Ectodermal cell (in vitro differentiated cells): ENCODE results near the gene CIZ1.

Experiments
- H3K27ac ChIP-seq: 2 replicates; pipeline ENCODE4 v1.7.0; 2013; ENCODE audit warnings: mild to moderate bottlenecking, low read depth, low read length; ENCODE audit not compliant: insufficient read depth, poor library complexity, severe bottlenecking
- H3K27me3 ChIP-seq: 2 replicates; pipeline ENCODE4 v1.7.0; 2013; ENCODE audit warnings: mild to moderate bottlenecking, low read length; ENCODE audit not compliant: insufficient read depth, control insufficient read depth, poor library complexity, severe bottlenecking
- H3K36me3 ChIP-seq: one replicate; pipeline ENCODE4 v1.7.0; 2013; ENCODE audit warnings: low read length; ENCODE audit not compliant: control insufficient read depth, insufficient read depth
- H3K4me1 ChIP-seq: one replicate; pipeline ENCODE4 v1.7.0; 2013; ENCODE audit warnings: low read length; ENCODE audit not compliant: control insufficient read depth, insufficient read depth
- H3K4me3 ChIP-seq: 2 replicates; pipeline ENCODE4 v1.7.0; 2013; ENCODE audit warnings: low read depth, low read length, control low read depth; ENCODE audit not compliant: insufficient read depth
- H3K9me3 ChIP-seq: 2 replicates; pipeline ENCODE4 v1.7.0; 2013; ENCODE audit warnings: mild to moderate bottlenecking, low read length, moderate library complexity; ENCODE audit not compliant: control insufficient read depth
- WGBS, 2 experiments: methylation state at CpG; one replicate each; pipeline ENCODE4 v1.1.7; 2013; ENCODE audit warnings: missing lambda C conversion rate in 2 of 2; 5-methylcytosine and 5-hydroxymethylcytosine counted together

CIZ1 gene

DNA sequence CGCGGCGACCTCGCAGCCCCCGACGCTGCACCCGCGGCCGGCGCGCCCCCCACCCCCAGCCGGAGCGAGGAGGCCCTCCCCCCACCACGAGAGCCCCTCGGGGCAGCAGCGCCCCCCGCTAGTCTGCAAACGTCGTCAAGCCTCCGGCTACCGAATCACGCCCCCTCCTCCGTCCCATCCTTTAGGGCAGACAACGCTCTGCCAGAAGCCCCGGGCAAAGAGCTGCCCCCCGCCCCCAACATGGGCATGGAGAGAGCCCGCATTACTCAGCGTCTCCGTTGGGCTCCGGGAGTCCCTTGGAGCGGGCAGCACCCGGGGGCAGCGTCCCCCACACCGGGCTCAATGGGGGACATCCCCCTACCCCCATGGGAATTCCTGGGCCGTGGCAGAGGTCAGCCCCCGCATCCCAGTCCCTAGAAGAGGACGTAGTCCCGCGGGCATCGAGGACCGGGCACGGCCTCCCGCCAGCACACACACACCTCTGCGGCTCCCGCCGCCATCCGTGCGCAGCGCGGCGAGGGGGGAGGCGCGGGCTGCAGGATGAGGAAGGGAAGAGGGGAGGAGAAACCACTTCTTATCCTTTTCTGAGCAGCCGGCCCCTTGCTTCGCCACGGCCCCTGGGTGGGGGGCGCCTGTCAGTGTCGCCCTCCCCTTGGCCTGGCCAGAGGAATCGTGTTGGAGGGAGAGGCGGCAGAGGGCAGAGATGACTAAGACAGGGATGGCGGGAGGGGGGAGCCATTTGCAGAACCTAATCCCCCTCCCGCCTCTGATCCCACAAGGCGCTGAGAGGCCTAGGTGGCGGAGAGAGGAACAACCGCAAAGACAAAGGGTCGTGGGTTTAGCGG, 12.6 kb upstream of the CIZ1 start:
- Histone ChIP-seq H3K36me3 (no peaks in the 10 kb centered on the region), H3K27me3 (no peaks in the 10 kb centered on the region), H3K4me1 (peaks cover 5% of the 10 kb centered on the region), H3K27ac (no peak overlapping the region), H3K9me3 (no peaks in the 10 kb centered on the region), H3K4me3 (peak overlapping the region; percentile 56)
- WGBS, 2 experiments = 0% methylated on average over 64 to 67 of the region's 67 CpGs

DNA sequence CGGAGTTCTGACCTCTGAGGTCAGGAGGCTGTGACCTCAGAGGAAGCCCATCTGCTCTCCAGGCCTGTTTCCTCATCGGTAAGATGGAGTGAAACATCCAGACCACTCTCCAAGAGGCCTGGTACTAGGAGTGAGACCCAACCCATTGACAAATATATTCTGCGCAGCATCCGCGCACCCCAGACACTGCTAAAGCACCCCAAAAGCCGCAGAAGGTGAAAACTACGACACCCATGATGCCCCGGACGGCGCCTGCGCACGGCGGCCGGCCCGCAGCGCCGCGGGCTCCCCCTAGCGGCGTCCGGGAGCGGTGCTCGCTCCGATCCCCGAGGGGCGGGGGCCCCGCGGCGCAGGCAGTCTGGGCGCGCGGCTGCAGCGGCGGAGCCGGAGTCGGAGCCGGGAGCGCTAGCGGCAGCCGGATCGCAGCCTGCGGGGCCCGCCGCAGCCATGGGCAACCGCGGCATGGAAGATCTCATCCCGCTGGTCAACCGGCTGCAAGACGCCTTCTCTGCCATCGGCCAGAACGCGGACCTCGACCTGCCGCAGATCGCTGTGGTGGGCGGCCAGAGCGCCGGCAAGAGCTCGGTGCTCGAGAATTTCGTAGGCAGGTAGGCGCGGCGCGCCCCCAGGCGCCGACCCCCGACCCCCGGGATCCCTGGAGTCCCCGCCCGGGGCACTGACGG, 11.8 kb upstream of the CIZ1 start, which contains the start of gene DNM1:
DNM1 (plus strand) TSS at position 356 of the 683 bp plus-strand sequence; CDS start at position 448, 92 bp downstream.
- H3K4me1 ChIP-seq = peaks cover 5% of the 10 kb centered on the region
- peak within 1 kb of the TSS; percentile 56 for H3K4me3 ChIP-seq
- WGBS, 2 experiments = 1% methylated on average over 72 of the region's 72 CpGs
- H3K36me3 ChIP-seq = no peaks in the 10 kb centered on the region
- H3K27ac ChIP-seq = peak within 1 kb of the TSS; percentile 56
- H3K9me3 ChIP-seq = no peaks in the 10 kb centered on the region
- H3K27me3 ChIP-seq = no peaks in the 10 kb centered on the region

DNA sequence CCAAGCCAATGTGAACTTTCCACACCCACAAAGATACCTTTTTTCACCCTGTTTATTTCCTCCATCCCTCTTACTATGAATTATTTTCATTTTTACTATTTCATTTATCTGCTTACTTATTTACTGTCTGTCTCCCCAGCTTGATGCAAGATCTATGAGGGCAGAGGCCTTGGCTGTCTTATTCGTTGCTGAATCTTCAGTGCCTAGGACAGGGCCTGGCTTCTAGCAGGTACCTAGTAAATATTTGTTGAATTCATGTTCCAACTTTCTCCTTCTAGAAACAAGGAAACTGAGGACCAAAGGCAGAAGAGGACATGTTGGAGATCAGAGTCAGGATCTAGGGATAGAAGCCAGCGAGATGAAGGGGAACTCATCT, 11.3 kb upstream of the CIZ1 start:
- H3K9me3 ChIP-seq = no peaks in the 10 kb centered on the region
- WGBS, 2 experiments = 55 to 56% methylated on average over 2 of the region's 2 CpGs
- no peaks in the 10 kb centered on the region for H3K36me3 ChIP-seq
- no peaks in the 10 kb centered on the region for H3K27me3 ChIP-seq
- H3K27ac ChIP-seq = no peak overlapping the region
- no peak overlapping the region for H3K4me3 ChIP-seq
- peaks cover 5% of the 10 kb centered on the region for H3K4me1 ChIP-seq

GRCh38 chr9:128201441-128202369, 10.3 kb upstream of the CIZ1 start:
- Histone ChIP-seq H3K4me3 (no peak overlapping the region), H3K9me3 (no peaks in the 10 kb centered on the region), H3K27me3 (no peaks in the 10 kb centered on the region), H3K27ac (no peak overlapping the region), H3K36me3 (no peaks in the 10 kb centered on the region), H3K4me1 (peaks cover 5% of the 10 kb centered on the region)
- WGBS, 2 experiments = 76 to 77% methylated on average over 12 of the region's 13 CpGs

- peaks cover 7% of the 10 kb centered on the region for H3K4me1 ChIP-seq
- 93 to 95% methylated on average over 14 of the region's 14 CpGs for WGBS, 2 experiments
Measured at GRCh38 chr9:128193469-128194096, 2.2 kb upstream of the CIZ1 start.

GRCh38 chr9:128192601-128193371, 1.4 kb upstream of the CIZ1 start:
- peaks cover 7% of the 10 kb centered on the region for H3K4me1 ChIP-seq
- H3K9me3 ChIP-seq = no peaks in the 10 kb centered on the region
- H3K27ac ChIP-seq = no peak overlapping the region
- peaks cover 13% of the 10 kb centered on the region for H3K36me3 ChIP-seq
- no peaks in the 10 kb centered on the region for H3K27me3 ChIP-seq
- WGBS, 2 experiments = 90 to 93% methylated on average over 56 of the region's 56 CpGs
- H3K4me3 ChIP-seq = no peak overlapping the region

More at GRCh38 chr9:128193469-128194096, 2.2 kb upstream of the CIZ1 start:
- Histone ChIP-seq H3K27me3 (no peaks in the 10 kb centered on the region), H3K27ac (no peak overlapping the region), H3K9me3 (no peaks in the 10 kb centered on the region), H3K36me3 (peaks cover 7% of the 10 kb centered on the region), H3K4me3 (no peak overlapping the region)

DNA sequence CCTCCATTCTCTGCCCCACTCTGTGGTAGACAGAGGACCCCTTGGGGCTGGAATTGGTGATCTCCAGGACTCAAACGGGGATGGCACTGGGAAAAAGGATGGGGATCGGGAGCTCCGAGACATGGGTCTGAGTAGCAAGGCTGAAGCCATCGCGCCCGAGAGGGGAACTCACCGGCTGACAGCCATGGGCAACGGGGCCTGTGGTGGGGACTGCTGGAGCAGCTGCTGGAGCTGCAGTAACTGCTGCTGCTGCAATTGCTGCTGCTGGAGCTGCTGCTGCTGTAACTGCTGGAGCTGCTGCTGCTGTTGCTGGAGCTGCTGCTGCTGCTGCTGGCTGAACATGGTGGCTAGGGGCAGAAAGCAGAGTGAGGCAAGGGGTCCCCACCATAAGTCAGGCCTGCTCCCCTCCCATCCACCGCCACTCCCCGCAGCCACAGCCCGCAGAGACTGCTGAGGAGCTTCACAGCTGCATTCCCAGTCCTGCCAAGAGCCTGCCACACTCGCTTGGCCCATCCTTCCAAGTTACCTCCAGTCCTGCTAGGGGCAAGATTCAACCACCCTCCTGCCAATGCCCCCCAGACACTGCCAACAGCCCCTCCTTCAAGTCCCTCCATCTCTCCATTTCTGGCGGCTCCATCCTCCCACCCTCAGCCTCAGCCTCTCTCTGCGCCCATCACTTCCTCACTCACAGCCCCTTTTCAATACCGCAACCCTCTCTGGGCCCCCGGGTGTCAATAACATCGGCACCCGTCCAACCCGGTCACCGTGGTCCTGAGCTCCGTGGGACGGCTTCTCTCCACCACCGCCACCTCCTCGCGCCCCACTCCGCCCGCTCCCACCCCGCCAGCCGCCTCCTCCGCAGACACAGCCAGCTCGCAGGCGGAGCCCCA, 611 bp downstream of the CIZ1 start:
- Histone ChIP-seq H3K36me3 (peaks cover 17% of the 10 kb centered on the region), H3K27me3 (no peaks in the 10 kb centered on the region), H3K4me3 (peak overlapping the region; percentile 91), H3K9me3 (no peaks in the 10 kb centered on the region), H3K4me1 (peaks cover 7% of the 10 kb centered on the region), H3K27ac (no peak overlapping the region)
- 25 to 26% methylated on average over 32 of the region's 32 CpGs for WGBS, 2 experiments

GRCh38 chr9:128190013-128190412, 1.4 kb downstream of the CIZ1 start:
- WGBS, 2 experiments = 92 to 97% methylated on average over 2 of the region's 2 CpGs
- H3K27me3 ChIP-seq = no peaks in the 10 kb centered on the region
- peaks cover 17% of the 10 kb centered on the region for H3K36me3 ChIP-seq
- H3K4me1 ChIP-seq = peaks cover 7% of the 10 kb centered on the region
- no peaks in the 10 kb centered on the region for H3K9me3 ChIP-seq
- no peak overlapping the region for H3K4me3 ChIP-seq
- H3K27ac ChIP-seq = no peak overlapping the region
